ENCODE measurements around the gene DPP7. TPM values are rescaled to one million over a fixed set of nuclear protein-coding genes. Genes with fewer than 3 reads are reported as not detected.

Gene DPP7
- total RNA-seq, 1 donor from 2014 or later = 117 TPM

GRCh38 chr9:137088121-137088520 is 26.4 kb downstream of the DPP7 start:
- DNase-seq (ENCODE audit: low read depth in 2 of 2) = no peak

- no peak for DNase-seq (ENCODE audit: low read depth in 2 of 2)
Observed at GRCh38 chr9:137087409-137087925, 27.1 kb downstream of the DPP7 start.

DNA sequence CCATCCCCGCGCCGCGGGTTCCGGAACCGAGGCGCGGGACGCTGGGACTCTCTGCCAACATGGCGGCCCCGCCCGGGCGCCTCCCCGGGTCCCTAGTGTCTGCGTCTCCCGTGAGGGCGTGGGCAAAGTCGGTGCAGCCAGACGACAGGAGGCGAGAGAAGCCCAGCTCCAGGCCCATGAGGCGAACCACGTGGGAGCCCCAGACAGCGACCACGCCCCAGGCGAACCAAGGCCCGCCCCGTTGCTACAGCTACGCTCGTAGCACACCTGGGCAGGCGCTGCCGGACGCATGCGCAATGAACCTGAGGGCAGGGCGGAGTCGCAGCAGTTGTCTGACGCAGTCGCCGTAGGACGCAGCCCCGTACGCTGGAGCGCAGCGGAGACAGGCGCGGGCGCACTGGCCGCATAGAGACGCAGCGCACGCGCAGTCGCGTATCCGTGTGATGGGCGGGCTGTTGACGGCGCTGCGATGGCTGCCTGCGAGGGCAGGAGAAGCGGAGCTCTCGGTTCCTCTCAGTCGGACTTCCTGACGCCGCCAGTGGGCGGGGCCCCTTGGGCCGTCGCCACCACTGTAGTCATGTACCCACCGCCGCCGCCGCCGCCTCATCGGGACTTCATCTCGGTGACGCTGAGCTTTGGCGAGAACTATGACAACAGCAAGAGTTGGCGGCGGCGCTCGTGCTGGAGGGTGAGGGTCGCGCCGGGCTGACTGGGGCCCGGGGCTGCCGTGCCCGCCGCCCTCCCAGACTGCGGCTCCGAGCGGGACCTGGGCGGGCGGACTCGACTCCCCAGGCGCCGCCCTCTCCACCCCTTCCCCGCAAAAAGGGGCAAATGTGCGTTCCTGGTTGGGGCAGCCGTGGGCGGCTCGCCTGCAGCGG is 27.8 kb downstream of the DPP7 start, which contains the start of gene MAN1B1:
TSS of gene MAN1B1 (plus strand) at position 455 of the 878 bp plus-strand sequence. CDS start at position 470, 15 bp downstream.
- peak; percentile 99 to 100 for DNase-seq (ENCODE audit: low read depth in 2 of 2)

GRCh38 chr9:137085920-137086530 is 28.5 kb downstream of the DPP7 start:
- DNase-seq (ENCODE audit: low read depth in 2 of 2) = peak; percentile 33 to 35

DNA sequence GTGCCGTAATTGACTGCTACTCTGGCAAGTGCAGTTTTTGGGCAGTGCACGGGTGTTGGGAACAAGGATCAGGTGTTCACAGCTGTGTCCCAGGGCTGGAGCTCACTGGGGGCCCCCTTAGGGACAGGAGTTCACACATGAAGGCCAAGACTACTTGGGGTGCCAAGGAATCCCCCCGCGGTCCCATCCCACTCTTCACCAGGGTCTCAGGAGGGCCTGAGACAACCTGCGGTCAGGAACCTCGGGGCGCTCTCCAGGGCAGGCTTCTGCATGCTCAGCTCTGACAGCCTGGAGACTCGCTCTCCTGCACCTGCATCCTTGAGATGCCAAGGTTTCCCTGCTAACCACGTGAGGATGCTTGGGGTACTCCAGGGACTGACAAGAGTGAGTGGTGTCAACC is 30.0 kb downstream of the DPP7 start:
- no peak for DNase-seq (ENCODE audit: low read depth in 2 of 2)

- DNase-seq (ENCODE audit: low read depth in 2 of 2) = peak; percentile 41 to 93
Observed at GRCh38 chr9:137083394-137084004, 31.0 kb downstream of the DPP7 start.

- DNase-seq (ENCODE audit: low read depth in 2 of 2) = no peak
Observed at GRCh38 chr9:137082925-137083290, 31.6 kb downstream of the DPP7 start.

DNA sequence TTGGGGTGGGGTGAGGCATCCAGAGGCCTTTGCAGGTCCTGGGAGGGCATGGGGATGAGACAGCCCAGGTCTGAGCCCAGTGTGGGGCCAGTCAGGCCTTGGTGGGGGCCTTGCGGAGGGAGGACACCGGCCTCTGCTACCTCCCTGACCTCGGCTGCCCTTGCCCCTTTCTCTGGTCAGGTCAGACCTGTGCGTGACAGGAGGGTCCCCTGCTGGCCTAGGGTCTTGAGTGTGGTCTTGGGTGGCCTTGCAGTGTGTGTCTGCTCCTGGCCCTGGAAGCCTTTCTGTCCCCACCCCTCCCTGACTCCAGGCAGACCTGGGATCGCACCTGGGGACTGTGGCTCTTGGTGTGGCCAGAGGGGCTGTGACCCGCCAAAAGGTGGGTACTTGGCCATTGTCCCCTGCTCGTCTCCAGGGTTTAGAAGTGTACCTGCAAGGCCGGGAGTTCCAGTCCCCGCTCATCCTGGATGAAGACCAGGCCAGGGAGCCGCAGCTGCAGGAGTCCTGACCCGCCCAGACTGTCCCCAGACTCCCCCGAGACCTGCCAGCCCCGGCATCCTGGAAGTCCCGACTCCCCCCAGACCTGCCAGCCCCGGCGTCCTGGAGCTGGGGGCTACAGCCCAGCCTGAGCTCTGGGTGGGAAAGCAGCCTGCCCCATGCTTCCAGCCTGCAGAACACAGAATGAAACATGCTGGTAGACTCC is 32.2 kb downstream of the DPP7 start:
- no peak for DNase-seq (ENCODE audit: low read depth in 2 of 2)

DNA sequence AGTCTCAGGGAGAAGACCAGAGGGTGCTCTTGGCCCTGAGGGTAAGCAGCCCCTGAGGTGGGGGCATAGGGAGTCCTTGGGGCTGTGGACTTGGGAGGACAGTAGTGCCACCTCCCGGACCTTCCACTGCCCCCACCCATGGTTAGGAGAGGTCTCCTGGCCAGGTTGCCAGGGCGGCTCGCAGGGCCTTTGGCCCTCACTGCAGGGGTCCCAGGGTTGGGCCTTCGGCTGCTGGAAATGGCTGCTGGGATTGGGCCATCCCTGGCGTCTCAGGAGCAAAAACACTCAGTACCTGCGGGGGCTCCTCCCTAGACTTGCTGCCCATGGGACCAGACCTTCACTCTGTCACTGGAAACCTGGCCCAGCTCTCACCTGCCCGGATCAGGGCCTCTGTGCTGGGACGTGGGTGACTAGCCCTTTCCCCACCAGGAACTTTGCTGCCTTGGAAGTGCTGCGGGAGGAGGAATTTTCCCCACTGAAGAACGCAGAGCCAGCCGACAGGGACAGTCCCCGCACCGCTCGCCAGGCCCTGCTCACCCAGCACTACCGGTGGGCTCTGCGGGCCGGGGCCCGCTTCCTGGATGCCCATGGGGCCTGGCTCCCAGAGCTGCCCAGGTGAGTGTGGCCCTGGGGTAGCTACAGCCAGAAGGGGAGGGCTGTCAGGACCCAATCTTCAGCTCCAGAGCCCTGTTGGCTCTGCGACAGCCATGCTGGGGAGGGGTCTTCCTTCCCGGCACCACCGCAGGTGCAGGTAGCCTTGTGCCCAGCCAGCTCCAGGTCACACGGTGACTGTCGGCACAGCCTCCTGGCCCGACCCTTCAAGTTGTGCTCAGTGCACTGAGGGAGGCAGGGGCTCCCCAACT is 34.0 kb downstream of the DPP7 start:
- DNase-seq (ENCODE audit: low read depth in 2 of 2) = no peak

GRCh38 chr9:137079401-137079787 is 35.1 kb downstream of the DPP7 start:
- DNase-seq (ENCODE audit: low read depth in 2 of 2) = no peak

DNA sequence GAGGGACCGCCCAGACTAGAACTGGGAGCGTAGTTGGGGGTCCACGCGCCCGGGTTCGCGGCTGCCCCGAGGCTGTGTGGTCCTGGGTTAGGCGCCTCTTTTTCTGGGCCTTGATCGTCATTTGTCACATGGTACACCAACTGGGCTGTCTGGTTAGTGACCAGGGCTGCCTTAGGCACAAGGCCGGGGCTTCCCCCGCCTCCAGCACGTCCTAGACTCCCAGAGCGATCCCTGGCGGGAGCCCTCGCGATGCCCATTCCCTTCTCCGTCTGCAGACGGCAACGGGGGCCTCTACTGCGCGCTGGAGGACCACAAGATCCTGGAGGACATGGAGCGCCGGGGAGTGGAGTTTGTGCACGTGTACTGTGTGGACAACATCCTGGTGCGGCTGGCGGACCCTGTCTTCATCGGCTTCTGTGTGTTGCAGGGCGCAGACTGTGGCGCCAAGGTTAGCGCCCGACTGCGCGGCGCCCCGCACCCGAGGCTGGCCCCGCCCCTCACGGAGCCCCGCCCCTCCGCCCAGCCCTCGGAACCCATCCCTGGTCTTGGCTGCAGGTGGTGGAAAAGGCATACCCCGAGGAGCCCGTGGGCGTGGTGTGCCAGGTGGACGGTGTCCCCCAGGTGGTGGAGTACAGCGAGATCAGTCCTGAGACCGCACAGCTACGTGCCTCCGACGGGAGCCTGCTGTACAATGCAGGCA is 35.7 kb downstream of the DPP7 start:
- no peak for DNase-seq (ENCODE audit: low read depth in 2 of 2)

GRCh38 chr9:137077758-137078693 is 36.5 kb downstream of the DPP7 start:
- DNase-seq (ENCODE audit: low read depth in 2 of 2) = peak in 1 of 2 donors; percentile 39

DNA sequence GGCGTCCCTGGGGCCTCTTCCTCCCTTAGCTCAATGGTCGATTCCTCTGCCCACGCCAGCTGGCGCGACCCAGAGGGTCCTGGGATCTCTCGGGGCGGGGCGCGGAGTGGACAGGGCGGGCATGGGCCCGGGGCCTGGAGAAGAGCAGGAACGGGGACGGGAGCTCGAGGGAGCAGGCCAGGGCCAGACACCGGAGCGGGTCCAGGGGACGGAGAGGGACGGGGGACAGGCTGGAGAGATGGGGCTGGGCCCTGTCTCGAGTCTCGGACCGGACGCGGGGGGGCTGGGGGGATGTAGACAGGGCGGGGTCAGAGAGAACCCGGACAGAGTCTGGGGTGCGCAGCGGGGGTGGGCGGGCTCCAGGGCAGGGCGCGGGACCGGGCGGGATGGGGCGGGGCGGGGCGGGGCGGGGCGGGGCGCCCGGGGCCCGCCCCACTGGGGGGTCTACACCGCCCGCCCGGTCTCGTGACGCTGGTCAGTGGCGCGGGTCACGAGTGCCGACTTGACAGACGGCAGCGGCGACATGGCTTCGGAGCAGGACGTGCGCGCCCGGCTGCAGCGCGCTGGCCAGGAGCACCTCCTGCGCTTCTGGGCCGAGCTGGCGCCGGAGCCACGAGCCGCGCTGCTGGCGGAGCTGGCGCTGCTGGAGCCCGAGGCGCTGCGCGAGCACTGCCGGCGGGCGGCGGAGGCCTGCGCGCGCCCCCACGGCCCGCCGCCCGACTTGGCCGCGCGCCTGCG is 37.4 kb downstream of the DPP7 start, which contains the start of gene UAP1L1:
TSS of gene UAP1L1 (plus strand) at position 508 of the 738 bp plus-strand sequence. CDS start at position 524, 16 bp downstream.
- DNase-seq (ENCODE audit: low read depth in 2 of 2) = peak; percentile 68 to 88

GRCh38 chr9:137076636-137077009 is 37.9 kb downstream of the DPP7 start:
- DNase-seq (ENCODE audit: low read depth in 2 of 2) = no peak

- DNase-seq (ENCODE audit: low read depth in 2 of 2) = no peak
Observed at GRCh38 chr9:137075275-137075775, 39.2 kb downstream of the DPP7 start.

GRCh38 chr9:137074657-137075274 is 39.8 kb downstream of the DPP7 start:
- DNase-seq (ENCODE audit: low read depth in 2 of 2) = no peak

DNA sequence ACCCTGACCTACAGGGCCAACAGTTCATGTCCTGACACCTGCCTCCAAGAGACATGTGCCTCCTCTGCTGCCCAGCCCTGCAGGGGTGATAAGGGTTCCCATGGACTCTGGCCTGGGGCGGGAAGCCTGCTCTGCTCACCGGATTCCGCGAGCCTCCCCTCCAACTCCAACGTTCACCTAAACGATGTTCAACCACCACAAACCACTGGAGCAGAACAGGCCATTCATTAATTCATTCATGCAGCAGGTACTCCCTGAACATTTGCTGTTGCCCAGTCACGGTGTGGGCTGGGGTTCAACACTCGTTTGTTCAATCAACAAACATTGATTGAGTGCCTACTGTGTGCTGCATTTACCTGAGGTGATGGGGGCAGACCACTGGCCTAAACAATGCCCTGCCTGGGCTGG is 40.5 kb downstream of the DPP7 start:
- DNase-seq (ENCODE audit: low read depth in 2 of 2) = no peak
